ENCODE data around the gene ABCF1.

Gene ABCF1

DNA sequence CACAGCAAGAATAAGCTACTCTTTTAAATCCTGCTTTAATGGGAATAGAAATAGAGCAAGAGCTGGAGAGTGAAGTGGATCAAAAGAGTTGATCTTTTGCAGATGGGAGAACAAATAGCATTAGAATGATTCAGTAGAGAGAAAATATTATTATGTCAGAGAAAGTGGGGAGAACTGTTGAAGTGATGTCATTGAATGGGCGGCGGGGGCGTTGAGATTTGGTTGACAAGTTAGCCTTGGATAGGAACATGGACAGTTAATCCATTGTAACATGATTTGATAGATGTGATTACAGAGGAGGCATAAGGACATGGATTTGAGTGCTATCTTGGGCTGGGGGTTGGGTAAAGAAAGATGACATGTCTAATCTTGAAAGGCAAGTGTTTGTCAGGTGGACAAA, 64.6 kb downstream of the ABCF1 start:
- no peak for DNase-seq

DNA sequence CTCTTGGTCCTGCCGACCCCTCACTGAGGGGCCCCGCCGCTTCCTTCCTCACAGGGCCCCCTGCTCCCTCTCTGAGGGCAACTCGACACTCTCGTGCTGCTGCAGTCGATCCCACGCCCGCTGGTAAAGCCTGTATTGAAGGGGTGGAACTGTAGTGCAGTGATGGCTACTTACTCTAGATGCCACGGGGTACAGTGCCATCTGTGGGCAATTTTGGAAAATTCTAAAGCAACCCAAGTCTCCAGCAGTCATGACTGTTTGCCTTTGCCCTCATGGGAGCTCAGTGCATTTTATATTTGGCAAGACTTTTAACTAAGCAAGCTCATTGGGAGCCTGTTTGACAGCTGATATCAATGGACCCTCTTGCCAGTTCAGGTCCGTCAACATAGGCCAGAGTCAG, 69.2 kb downstream of the ABCF1 start:
- DNase-seq, result no peak

DNA sequence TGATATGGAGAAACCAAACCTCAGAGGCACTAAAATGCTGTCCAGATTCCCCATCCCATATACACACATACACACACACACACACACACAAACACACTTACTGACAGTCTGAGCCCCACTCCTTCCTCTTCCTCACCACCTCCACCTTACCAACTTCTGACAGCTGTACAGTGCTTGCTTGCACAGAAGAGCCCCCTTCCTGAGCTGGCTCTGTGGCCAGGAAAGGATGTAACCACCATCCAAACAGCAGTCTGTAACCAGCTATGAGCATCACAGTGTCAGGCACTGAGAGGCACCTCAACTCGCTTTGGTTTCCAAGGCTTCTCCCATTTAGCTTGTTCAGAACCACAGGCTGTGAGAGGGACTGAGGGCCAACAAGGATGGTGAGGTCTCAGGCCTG, 69.8 kb downstream of the ABCF1 start:
- DNase-seq, result no peak
